ENCODE results near the gene ZXDC.
A peak's percentile ranks its signal among the peaks of the same experiment; 100 is the strongest.

Gene ZXDC, protein sequence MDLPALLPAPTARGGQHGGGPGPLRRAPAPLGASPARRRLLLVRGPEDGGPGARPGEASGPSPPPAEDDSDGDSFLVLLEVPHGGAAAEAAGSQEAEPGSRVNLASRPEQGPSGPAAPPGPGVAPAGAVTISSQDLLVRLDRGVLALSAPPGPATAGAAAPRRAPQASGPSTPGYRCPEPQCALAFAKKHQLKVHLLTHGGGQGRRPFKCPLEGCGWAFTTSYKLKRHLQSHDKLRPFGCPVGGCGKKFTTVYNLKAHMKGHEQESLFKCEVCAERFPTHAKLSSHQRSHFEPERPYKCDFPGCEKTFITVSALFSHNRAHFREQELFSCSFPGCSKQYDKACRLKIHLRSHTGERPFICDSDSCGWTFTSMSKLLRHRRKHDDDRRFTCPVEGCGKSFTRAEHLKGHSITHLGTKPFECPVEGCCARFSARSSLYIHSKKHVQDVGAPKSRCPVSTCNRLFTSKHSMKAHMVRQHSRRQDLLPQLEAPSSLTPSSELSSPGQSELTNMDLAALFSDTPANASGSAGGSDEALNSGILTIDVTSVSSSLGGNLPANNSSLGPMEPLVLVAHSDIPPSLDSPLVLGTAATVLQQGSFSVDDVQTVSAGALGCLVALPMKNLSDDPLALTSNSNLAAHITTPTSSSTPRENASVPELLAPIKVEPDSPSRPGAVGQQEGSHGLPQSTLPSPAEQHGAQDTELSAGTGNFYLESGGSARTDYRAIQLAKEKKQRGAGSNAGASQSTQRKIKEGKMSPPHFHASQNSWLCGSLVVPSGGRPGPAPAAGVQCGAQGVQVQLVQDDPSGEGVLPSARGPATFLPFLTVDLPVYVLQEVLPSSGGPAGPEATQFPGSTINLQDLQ

GRCh38 chr3:126475413-126476114 is at the start of gene ZXDC:
Gene ZXDC, minus strand, starts transcription at chr3:126475891. Its CDS starts 26 bp downstream, at chr3:126475865.
- peak; percentile 85 to 87 for DNase-seq (ENCODE audit: low read depth in 2 of 2)

DNA sequence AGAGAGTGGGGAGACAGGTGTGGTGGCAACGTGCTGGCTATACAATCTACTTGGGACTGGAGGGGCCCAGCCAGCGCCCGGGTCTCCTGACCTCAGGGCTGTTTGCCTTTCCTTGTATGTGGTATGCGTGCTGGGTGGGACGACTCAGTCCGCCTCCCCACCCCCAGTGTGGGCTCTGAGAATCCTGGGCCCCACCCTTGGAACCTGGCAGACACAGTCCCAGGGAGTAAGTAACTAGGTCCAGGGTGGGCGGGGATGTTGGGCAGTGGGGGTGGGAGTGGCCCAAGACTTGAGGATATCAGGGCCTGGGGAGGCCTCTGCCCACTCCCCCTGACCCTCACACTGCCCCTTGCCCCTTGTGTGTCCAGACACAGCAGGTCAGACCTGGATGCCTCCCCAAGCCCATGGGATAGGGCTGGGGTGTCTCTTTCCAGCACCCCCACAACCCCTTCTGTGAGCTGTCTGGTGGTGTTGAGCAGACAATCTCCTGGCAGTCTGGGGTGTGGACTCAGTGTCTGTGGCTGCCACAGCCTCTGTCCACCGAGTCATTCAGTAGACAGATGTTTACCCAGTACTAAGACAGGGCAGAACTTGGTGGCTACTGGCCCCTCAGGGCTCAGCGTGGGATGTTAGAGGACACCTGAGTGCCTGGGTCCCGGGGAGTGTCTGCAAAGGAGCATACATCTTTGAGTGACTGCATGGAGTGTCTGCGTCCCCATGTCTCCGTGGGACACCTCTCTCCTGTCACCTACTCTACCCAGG is 49.6 kb upstream of the ZXDC start:
- DNase-seq (ENCODE audit: low read depth in 2 of 2), result no peak

DNA sequence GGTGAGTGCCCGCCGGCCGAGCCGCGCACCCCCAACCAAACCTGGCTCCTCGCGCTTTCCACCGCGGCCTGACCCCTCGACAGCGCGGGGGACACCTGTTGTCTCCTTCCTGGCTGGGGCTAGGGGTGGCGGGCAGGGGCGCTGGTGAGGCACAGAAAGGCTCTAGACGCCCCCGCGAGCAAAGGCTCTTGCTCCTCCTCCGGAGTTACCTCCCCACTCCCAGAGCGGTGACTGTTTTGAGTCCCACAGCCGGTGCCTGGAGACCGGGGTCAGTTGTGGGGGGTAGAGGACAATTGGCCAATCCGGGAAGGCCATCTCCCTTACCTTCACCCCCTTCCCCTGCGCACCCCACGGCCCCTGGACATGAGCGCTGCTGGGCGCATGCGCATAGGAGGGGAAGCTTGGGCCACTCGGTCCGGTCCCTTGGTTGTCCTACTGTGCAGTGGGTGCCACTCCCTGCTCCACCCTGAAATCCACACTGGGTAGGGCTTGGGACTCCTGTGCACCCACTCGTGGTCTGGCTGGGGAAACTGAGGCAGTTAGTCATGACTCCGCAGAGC is 48.8 kb upstream of the ZXDC start:
- DNase-seq (ENCODE audit: low read depth in 2 of 2), result no peak

GRCh38 chr3:126523745-126524428 is 48.2 kb upstream of the ZXDC start, which contains the start of gene CHST13:
Gene CHST13, plus strand, starts transcription at chr3:126524155. Its CDS starts 178 bp downstream, at chr3:126524333.
- DNase-seq (ENCODE audit: low read depth in 2 of 2), result no peak

DNA sequence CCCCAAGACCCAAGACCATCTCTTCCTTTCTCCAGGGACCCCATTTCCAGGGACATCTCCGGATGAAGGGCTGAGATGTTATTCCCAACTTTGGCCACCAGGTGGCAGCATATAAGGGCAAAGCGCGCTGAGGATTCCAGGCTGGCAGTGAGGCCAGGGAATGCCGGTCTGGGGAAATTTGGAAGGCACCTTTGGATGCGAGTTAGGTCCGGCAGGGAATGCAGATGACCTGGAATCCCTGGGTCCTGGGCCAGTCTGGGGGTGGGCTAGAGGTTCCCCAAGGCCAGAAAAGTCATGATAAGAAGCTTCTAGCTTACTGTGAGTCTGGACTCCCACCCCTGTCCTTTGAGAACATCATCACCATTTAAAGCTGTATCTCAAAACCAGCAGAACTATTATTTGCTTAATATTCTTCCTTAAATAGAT is 46.7 kb upstream of the ZXDC start:
- DNase-seq (ENCODE audit: low read depth in 2 of 2), result peak; percentile 18 to 21

DNA sequence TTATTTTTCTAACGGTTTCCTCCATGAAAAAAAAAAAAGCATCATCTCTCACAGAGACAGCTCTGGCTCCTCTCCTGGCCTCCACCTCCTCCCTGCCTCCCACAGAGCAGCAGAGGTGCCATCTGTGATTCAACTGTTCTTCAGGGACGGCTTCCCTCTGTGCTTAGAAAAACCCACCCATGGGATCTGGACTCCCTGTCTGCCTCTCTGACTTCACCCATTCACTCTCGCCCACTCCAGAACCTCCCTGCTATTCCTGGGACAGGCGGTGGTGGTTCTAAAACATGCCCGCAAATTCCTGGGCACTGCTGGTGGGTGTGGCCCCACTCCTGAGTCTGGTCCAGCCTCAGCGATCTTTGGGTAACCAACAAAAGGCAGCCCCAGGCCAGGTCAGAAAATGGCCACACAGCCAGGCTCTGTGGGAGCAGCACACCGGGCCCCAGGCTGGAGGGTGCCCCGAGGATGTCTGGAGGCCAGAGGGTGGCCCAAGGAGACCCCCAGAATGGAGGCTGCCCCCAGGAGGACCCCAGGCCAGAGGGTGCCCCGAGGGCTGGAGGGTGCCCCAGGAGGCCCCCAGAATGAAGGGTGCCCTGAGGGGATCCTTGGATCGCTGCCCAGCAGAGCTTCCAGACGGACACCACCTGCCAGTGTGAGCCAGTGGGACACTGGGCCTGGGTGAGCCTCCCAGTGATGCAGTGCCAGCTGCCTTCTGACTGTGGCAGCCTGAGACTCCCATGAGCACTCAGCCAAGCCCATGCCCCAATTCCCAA is 45.6 kb upstream of the ZXDC start:
- no peak for DNase-seq (ENCODE audit: low read depth in 2 of 2)

DNA sequence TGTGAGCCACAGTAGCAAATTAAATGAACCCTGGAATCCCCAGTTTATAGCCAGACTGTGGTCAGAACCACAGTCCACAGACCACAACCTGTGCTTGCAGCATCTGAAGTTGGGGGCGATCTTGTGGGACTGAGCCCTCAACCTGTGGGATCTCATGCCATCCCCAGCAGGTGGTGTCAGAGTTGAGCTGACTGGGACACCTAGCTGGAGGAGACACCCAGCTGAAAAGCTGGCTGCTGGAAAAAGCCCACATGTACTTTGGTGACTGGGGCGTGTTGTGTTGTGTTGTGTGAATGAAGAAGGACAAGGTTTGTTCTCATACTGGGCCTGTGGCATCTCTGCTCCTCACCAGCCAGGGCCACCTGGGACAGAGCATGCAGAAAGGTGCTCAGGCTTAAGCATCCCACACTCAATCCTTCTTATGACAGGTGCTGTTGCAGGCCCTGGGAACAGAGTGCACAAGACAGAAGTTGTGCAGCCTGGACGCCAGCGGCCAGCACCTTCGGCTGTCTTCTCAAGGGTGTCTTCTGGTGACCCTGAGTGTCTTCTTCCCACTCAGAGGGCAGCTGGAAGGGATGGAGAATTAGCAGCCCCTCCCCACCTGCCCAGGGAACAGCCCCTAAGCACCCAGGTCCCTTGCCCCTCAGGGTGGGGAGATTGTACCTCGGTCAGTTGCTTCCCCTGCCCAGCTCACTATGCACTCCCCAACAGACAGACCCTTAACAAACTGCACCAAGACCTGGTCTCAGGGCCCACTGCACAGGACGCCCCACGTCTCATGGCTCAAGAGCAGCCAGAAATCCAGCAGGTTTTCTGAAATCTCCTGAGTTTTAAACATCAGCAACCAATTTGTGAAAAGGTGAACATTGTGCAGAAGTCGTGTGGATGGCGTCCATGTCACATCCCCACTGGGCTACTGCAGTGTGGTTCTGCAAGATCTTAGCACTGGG is 44.1 kb upstream of the ZXDC start:
- no peak for DNase-seq (ENCODE audit: low read depth in 2 of 2)

DNA sequence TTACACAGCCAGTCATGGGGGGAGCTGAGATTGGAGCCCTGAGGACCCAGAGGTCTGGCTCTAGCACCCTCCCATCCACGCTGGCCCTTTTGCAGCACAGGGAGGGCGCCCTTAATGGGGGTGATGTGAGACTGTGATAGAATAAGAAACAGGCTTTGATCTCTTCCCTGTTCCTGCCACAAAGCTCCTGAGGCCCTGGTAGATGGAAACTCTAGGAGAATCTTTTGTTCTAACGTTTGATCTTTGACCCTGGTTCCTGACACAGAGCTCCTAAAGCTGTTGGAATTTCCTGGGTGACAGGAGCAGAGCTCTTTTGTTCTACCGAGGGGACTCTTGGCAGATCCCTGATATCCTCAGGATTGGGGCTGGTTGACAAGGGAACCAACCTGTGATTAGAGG is 43.1 kb upstream of the ZXDC start:
- no peak for DNase-seq (ENCODE audit: low read depth in 2 of 2)

GRCh38 chr3:126517986-126518778 is 42.5 kb upstream of the ZXDC start:
- no peak for DNase-seq (ENCODE audit: low read depth in 2 of 2)

GRCh38 chr3:126517291-126517951 is 41.7 kb upstream of the ZXDC start, which contains the start of gene UROC1:
Gene UROC1, minus strand, starts transcription at chr3:126517773. Its CDS starts 54 bp downstream, at chr3:126517719.
- no peak for DNase-seq (ENCODE audit: low read depth in 2 of 2)

GRCh38 chr3:126516936-126517290 is 41.2 kb upstream of the ZXDC start:
- DNase-seq (ENCODE audit: low read depth in 2 of 2), result no peak

DNA sequence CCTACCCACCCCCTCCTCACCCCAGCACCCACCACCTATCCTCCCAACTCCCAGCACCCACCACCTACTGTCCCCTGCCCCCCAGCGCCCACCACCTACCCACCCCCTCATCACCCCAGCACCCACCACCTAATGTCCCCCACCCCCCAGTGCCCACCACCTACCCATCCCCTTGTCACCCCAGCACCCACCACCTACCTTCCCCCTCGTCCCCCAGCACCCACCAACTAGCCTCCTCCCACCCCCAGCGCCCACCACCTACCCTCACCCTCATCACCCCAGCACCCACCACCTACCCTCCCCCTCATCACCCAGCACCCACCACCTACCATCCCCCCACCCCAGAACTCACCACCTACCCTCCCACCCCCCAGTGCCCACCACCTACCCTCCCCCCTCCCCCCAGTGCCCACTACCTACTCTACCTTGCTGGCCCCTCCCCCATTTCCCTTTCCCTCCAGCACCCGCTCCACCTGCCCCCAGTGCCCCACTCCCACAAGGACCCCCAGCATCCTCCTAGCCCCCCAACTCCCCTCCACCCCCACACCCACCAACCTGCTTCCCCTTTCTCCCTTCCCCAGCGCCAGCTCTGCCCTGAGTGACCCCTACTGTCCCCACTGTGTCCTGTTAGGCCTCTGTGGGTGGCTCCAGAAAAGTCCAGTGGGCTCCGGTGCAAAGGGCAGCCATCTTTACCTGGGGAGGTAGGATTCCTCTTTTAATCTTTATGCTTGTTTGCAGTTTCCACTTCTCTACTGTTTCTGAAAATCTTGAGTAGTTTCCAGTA is 40.7 kb upstream of the ZXDC start:
- DNase-seq (ENCODE audit: low read depth in 2 of 2), result no peak

DNA sequence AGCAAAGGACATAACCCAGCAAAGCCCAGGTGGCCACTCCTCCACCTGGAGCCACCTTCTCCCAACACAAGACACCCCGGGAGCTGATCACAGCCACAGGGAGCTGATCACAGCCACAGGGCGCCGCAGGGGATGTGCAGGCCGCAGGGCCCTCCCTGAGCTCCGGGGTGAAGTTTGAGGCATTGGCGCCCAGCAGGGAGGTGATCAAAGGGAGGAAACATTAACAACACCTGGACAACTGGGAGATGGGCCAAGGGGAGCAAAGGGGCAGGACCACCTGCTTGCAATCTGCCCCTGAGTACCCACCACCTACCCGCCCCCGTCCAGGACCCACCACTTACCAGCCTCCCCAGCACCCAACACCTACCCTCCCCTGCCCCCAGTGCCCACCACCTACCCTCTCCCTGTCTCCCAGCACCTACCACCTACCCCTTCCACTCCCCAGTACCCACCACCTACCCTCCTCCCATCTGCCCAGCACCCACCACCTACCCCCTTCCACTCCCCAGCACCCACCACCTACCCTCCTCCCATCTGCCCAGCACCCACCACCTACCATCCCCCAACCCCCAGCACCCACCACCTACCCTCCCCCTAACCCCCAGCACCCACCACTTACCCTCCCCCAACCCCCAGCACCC is 39.5 kb upstream of the ZXDC start:
- no peak for DNase-seq (ENCODE audit: low read depth in 2 of 2)

DNA sequence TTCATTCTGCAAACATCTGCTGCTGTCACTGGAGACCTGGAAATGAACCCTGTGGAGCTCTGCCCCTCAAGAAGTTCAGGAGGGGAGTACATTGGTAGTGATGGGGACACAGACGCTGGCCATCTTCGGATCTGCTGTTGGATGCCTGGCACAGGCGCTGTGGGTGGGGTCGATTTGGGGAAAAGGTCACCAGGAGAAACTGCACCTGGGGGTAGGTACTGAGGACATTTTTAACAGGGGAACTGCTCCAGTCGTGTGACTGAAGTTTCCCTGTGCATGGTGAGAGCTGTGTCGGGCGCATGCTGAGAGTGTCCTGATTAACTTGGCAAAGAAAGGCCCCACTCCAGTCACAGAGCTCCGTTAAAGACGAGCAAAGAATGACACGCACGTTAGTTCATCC is 38.5 kb upstream of the ZXDC start:
- no peak for DNase-seq (ENCODE audit: low read depth in 2 of 2)

DNA sequence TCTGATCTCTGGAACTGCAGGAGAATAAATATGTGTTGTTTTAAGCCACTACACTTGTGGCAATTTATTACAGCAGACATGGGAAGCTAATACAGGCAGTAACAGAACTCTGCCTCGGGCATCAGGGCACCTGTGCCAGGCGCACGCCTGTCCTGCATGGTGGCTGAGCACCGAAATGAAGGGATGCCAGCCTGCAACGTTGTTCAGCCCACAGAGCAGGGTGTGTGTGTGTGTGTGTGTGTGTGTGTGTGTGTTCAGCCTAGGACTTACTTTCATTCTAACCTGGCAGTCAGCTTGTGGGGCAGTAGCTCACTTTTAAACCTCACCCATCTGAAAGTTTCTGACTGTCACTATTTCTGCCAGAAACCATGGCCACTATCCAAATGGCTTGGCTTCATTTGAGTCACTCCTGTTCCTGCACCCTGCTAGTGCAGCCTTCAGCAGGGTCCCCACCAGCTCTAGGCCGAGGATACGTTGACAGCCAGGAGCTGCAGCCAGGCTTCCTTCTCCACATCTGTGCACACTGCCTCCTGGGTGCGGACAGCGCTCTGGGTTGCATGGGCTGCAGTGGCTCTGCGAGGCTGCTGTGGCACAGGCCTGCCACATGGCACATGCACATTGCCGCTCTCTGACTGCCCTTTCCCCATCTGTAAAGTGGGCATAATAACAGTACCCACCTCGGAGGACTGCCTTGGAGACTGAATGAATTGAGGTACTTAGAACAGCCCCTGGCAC is 37.4 kb upstream of the ZXDC start:
- DNase-seq (ENCODE audit: low read depth in 2 of 2), result no peak

Measured in activated CD4-positive, alpha-beta T cell treated with anti-CD3 and anti-CD28 coated beads for 24 hours (primary cell).